Astrocyte (in vitro differentiated cells and primary cell): ENCODE measurements around the gene ZNF181. TPM values are rescaled to one million over a fixed set of nuclear protein-coding genes. Genes with fewer than 3 reads are reported as not detected.

Source experiments
- DNase-seq: peaks from one replicate; pipeline ENCODE4 v3.0.0-alpha.2; 2010; ENCODE audit warnings: low read depth
- FAIRE-seq: peaks from 2 replicates; lab custom pipeline; 2011; peaks lifted over from hg19 to GRCh38; lab: Jason Lieb, UNC
- H2AFZ ChIP-seq: 2 replicates; pipeline ENCODE4 v1.6.0; 2012; ENCODE audit warnings: low read depth, low read length, inconsistent platforms
- H3K27ac ChIP-seq: 2 replicates; pipeline ENCODE4 v1.5.1; 2011; ENCODE audit warnings: low read depth, low read length, inconsistent platforms
- H3K27me3 ChIP-seq: 2 replicates; pipeline ENCODE4 v1.6.0; 2011; ENCODE audit warnings: low read length, inconsistent platforms; ENCODE audit not compliant: insufficient read depth
- H3K36me3 ChIP-seq: 2 replicates; pipeline ENCODE4 v1.5.1; 2011; ENCODE audit warnings: low read length, inconsistent platforms; ENCODE audit not compliant: insufficient read depth
- H3K4me1 ChIP-seq: 2 replicates; pipeline ENCODE4 v1.5.1; 2011; ENCODE audit warnings: low read length, inconsistent platforms; ENCODE audit not compliant: insufficient read depth
- H3K4me2 ChIP-seq: 2 replicates; pipeline ENCODE4 v1.6.0; 2012; ENCODE audit warnings: low read length, inconsistent platforms
- H3K4me3 ChIP-seq: 2 replicates; pipeline ENCODE4 v1.5.1; 2011; ENCODE audit warnings: low read depth, mild to moderate bottlenecking, low read length, inconsistent platforms; ENCODE audit not compliant: insufficient read depth
- H3K79me2 ChIP-seq: 2 replicates; pipeline ENCODE4 v1.6.0; 2012; ENCODE audit warnings: mild to moderate bottlenecking, low read length, inconsistent platforms; ENCODE audit not compliant: insufficient read depth
- H3K9ac ChIP-seq: 2 replicates; pipeline ENCODE4 v1.6.0; 2012; ENCODE audit warnings: mild to moderate bottlenecking, low read length, inconsistent platforms
- H3K9me3 ChIP-seq: 2 replicates; pipeline ENCODE4 v1.5.1; 2012; ENCODE audit warnings: low read depth, mild to moderate bottlenecking, low read length, inconsistent platforms; ENCODE audit not compliant: insufficient read depth
- H4K20me1 ChIP-seq: 2 replicates; pipeline ENCODE4 v1.6.0; 2012; ENCODE audit warnings: low read length, inconsistent platforms; ENCODE audit not compliant: insufficient read depth
- H3K27ac Mint-ChIP-seq: one replicate; pipeline ENCODE4 v1.8.0; 2021; ENCODE audit warnings: mild to moderate bottlenecking, mixed read lengths; ENCODE audit not compliant: unreplicated experiment
- H3K27me3 Mint-ChIP-seq: one replicate; pipeline ENCODE4 v1.8.0; 2021; ENCODE audit warnings: low read depth, mixed read lengths; ENCODE audit not compliant: unreplicated experiment
- H3K36me3 Mint-ChIP-seq: one replicate; pipeline ENCODE4 v1.8.0; 2021; ENCODE audit warnings: low read depth, mixed read lengths; ENCODE audit not compliant: unreplicated experiment
- H3K4me1 Mint-ChIP-seq: one replicate; pipeline ENCODE4 v1.8.0; 2021; ENCODE audit warnings: low read depth, mixed read lengths; ENCODE audit not compliant: unreplicated experiment
- H3K4me3 Mint-ChIP-seq: one replicate; pipeline ENCODE4 v1.8.0; 2021; ENCODE audit warnings: mild to moderate bottlenecking, moderate library complexity, mixed read lengths; ENCODE audit not compliant: unreplicated experiment
- H3K9me3 Mint-ChIP-seq: one replicate; pipeline ENCODE4 v1.8.0; 2021; ENCODE audit warnings: mild to moderate bottlenecking, mixed read lengths; ENCODE audit not compliant: unreplicated experiment
- EZH2 ChIP-seq: IDR thresholded peaks from 2 replicates; pipeline ENCODE4 v1.6.1; 2012; ENCODE audit warnings: mild to moderate bottlenecking, low read length, inconsistent platforms; ENCODE audit not compliant: insufficient read depth
- total RNA-seq: library from RNA; stranded (reverse); gene quantifications from 2 replicates; pipeline ENCODE4 v1.2.1, GENCODE V29; 2021
- TF ChIP-seq, protein P1 (sequence below): IDR thresholded peaks from 2 replicates; pipeline ENCODE4 v1.5.1; 2011; ENCODE audit warnings: low read depth, mild to moderate bottlenecking, inconsistent platforms, low read length, moderate library complexity; ENCODE audit not compliant: insufficient read depth

Gene ZNF181
- total RNA-seq, 1 donor from 2014 or later, result 4.8 TPM

DNA sequence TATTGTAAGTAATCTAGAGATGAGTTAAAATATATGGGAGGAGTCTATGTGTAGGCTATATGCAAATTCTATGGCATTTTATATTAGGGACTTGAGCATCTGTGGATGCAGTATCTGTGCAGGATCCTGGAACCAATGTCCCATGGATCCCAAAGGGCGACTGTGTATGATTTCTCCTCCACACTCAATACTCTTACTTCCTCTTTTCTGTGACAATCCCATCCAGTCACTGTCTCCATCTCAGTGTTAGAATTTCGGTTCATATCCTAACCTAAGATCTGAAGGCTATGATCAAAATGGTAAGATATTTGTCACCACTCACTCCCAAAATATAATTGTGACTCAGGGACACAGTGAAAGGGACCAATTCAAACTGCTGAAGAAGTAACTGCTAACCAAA is 54.0 kb downstream of the ZNF181 start:
- TF ChIP-seq, protein P1, sequence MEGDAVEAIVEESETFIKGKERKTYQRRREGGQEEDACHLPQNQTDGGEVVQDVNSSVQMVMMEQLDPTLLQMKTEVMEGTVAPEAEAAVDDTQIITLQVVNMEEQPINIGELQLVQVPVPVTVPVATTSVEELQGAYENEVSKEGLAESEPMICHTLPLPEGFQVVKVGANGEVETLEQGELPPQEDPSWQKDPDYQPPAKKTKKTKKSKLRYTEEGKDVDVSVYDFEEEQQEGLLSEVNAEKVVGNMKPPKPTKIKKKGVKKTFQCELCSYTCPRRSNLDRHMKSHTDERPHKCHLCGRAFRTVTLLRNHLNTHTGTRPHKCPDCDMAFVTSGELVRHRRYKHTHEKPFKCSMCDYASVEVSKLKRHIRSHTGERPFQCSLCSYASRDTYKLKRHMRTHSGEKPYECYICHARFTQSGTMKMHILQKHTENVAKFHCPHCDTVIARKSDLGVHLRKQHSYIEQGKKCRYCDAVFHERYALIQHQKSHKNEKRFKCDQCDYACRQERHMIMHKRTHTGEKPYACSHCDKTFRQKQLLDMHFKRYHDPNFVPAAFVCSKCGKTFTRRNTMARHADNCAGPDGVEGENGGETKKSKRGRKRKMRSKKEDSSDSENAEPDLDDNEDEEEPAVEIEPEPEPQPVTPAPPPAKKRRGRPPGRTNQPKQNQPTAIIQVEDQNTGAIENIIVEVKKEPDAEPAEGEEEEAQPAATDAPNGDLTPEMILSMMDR, result no peak
- TF ChIP-seq EZH2, result no peak
- H2AFZ ChIP-seq, result no peak overlapping the region
- Mint-ChIP-seq H3K4me1 (no peaks in the 10 kb centered on the region), H3K4me3 (no peak overlapping the region), H3K27ac (no peak overlapping the region), H3K9me3 (peaks cover 12% of the 10 kb centered on the region), H3K27me3 (peaks cover 17% of the 10 kb centered on the region), H3K36me3 (no peaks in the 10 kb centered on the region)
- H3K4me1 ChIP-seq, result no peaks in the 10 kb centered on the region
- no peak for FAIRE-seq
- no peaks in the 10 kb centered on the region for H3K36me3 ChIP-seq
- H3K9ac ChIP-seq, result no peak overlapping the region
- no peak overlapping the region for H3K27ac ChIP-seq
- H3K4me3 ChIP-seq, result no peak overlapping the region
- DNase-seq, result no peak
- H3K79me2 ChIP-seq, result no peaks in the 10 kb centered on the region
- no peaks in the 10 kb centered on the region for H3K27me3 ChIP-seq
- peaks cover 4% of the 10 kb centered on the region for H3K9me3 ChIP-seq
- H4K20me1 ChIP-seq, result no peaks in the 10 kb centered on the region
- no peak overlapping the region for H3K4me2 ChIP-seq

DNA sequence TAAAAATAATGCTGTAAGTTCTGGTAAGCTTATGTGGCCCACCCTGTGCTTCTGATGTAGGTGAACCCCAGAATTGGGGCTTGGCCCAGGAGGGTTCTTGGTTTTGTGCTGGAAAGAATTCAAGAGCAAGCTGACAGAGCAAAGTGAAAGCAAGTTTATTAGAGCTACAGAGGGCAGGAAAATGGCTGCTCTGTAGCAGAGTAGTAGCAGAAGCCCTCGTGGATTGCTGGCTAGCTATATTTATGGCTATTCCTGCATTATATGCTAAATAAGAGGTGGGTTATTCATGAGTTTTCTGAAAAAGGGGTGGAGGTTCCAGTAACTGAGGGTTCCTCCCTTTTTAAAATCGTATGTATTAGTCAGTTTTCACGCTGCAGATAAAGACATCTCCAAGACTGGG is 59.5 kb downstream of the ZNF181 start:
- Histone ChIP-seq H3K27ac (no peak overlapping the region), H3K36me3 (no peaks in the 10 kb centered on the region), H2AFZ (no peak overlapping the region), H4K20me1 (no peaks in the 10 kb centered on the region), H3K4me2 (no peak overlapping the region), H3K27me3 (no peaks in the 10 kb centered on the region), H3K9ac (no peak overlapping the region), H3K4me1 (no peaks in the 10 kb centered on the region), H3K79me2 (no peaks in the 10 kb centered on the region), H3K4me3 (no peak overlapping the region), H3K9me3 (no peaks in the 10 kb centered on the region)
- Mint-ChIP-seq H3K9me3 (peaks cover 11% of the 10 kb centered on the region), H3K4me3 (no peak overlapping the region), H3K4me1 (no peaks in the 10 kb centered on the region), H3K36me3 (no peaks in the 10 kb centered on the region), H3K27ac (no peak overlapping the region), H3K27me3 (peaks cover 10% of the 10 kb centered on the region)
- no peak for TF ChIP-seq EZH2
- TF ChIP-seq, protein P1, result no peak
- DNase-seq (no peak), FAIRE-seq (no peak)

DNA sequence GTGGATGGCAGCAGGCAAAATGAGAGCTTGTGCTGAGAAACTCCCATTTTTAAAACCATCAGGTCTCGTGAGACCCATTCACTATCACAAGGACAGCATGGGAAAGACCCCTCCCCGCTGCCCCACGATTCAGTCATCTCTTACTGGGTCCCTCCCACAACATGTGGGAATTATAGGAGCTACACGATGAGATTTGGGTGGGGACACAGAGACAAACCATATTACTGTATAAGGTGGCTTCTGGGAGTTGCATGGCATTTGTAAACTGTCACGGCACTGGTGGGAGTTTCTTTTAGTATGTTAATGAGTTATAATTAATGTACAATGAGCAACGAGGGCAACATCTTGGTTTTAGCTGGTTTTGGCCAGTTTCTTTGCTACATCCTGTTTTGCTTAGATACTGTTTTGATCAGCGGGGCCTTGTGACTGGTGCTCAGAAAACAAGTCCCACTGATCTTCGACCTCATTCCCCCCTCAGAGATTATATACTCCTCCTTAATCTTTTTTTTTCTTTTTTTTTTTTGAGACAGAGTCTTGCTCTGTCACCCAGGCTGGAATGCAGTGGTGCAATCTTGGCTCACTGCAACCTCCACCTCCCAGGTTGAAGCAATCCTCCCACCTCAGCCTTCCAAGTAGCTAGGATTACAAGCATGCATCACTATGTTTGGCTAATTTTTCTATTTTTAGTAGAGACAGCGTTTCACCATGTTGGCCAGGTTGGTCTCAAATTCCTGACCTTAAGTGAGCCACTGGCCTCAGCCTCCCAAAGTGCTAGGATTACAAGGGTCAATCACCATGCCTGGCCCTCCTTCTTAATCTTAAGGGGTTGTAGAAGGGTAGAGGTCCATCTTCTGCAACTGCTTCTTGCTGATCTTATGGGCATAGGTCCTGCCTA is 60.3 kb downstream of the ZNF181 start:
- no peaks in the 10 kb centered on the region for H3K36me3 ChIP-seq
- H3K27ac Mint-ChIP-seq, result no peak overlapping the region
- H3K27ac ChIP-seq, result no peak overlapping the region
- no peaks in the 10 kb centered on the region for H3K27me3 ChIP-seq
- H3K4me2 ChIP-seq, result no peak overlapping the region
- H3K79me2 ChIP-seq, result no peaks in the 10 kb centered on the region
- TF ChIP-seq, protein P1, result no peak
- H3K4me3 Mint-ChIP-seq, result no peak overlapping the region
- no peak overlapping the region for H3K9ac ChIP-seq
- H2AFZ ChIP-seq, result no peak overlapping the region
- peaks cover 8% of the 10 kb centered on the region for H3K9me3 Mint-ChIP-seq
- H4K20me1 ChIP-seq, result no peaks in the 10 kb centered on the region
- FAIRE-seq (no peak), DNase-seq (no peak)
- H3K4me3 ChIP-seq, result no peak overlapping the region
- H3K27me3 Mint-ChIP-seq, result peaks cover 11% of the 10 kb centered on the region
- H3K9me3 ChIP-seq, result no peaks in the 10 kb centered on the region
- H3K4me1 Mint-ChIP-seq, result no peaks in the 10 kb centered on the region
- H3K36me3 Mint-ChIP-seq, result no peaks in the 10 kb centered on the region
- no peaks in the 10 kb centered on the region for H3K4me1 ChIP-seq
